ENCODE data around the gene TMEM106B.

The TMEM106B gene

GRCh38 chr7:12250232-12250631 is 39.1 kb downstream of the TMEM106B start (continued):
- TF ChIP-seq ARNTL (CRISPR knock-in tag; IDR thresholded peaks at IDR 0.05; ENCODE audit: borderline replicate concordance, low read depth) (no peak), GLIS3 (CRISPR knock-in tag; IDR thresholded peaks at IDR 0.05) (no peak), RARB (CRISPR knock-in tag; IDR thresholded peaks at IDR 0.05) (no peak), PPARA (CRISPR knock-in tag; IDR thresholded peaks at IDR 0.05; ENCODE audit: borderline replicate concordance) (no peak), TCF4 (CRISPR knock-in tag; IDR thresholded peaks at IDR 0.05; ENCODE audit: borderline replicate concordance) (no peak), ZNF565 (CRISPR knock-in tag; conservative IDR thresholded peaks at IDR 0.05; ENCODE audit: low read depth) (no peak)

- ATAC-seq, result no peak
- TF ChIP-seq ESRRG (CRISPR knock-in tag; IDR thresholded peaks at IDR 0.05) (no peak), TOX (CRISPR knock-in tag; IDR thresholded peaks at IDR 0.05; ENCODE audit: borderline replicate concordance) (no peak), POU6F1 (CRISPR knock-in tag; IDR thresholded peaks at IDR 0.05; ENCODE audit: borderline replicate concordance, low read depth) (no peak), CSRNP3 (CRISPR knock-in tag; IDR thresholded peaks at IDR 0.05) (no peak), PPARA (CRISPR knock-in tag; IDR thresholded peaks at IDR 0.05; ENCODE audit: borderline replicate concordance) (no peak), ZC3H10 (CRISPR knock-in tag; IDR thresholded peaks at IDR 0.05) (no peak), ISL1 (CRISPR knock-in tag; IDR thresholded peaks at IDR 0.05) (no peak), CSDC2 (CRISPR knock-in tag; IDR thresholded peaks at IDR 0.05) (no peak), ARNTL (CRISPR knock-in tag; IDR thresholded peaks at IDR 0.05; ENCODE audit: borderline replicate concordance, low read depth) (no peak), ZNF565 (CRISPR knock-in tag; conservative IDR thresholded peaks at IDR 0.05; ENCODE audit: low read depth) (no peak), GLIS3 (CRISPR knock-in tag; IDR thresholded peaks at IDR 0.05) (no peak), TSHZ2 (CRISPR knock-in tag; IDR thresholded peaks at IDR 0.05) (no peak), BACH2 (CRISPR knock-in tag; IDR thresholded peaks at IDR 0.05; ENCODE audit: borderline replicate concordance) (no peak), RARB (CRISPR knock-in tag; IDR thresholded peaks at IDR 0.05) (no peak), ZFP3 (CRISPR knock-in tag; IDR thresholded peaks at IDR 0.05) (no peak)
Measured at GRCh38 chr7:12256090-12256489, 45.0 kb downstream of the TMEM106B start.

GRCh38 chr7:12257582-12257981 is 46.5 kb downstream of the TMEM106B start:
- TF ChIP-seq ZFP3 (CRISPR knock-in tag; IDR thresholded peaks at IDR 0.05) (no peak), POU6F1 (CRISPR knock-in tag; IDR thresholded peaks at IDR 0.05; ENCODE audit: borderline replicate concordance, low read depth) (no peak), PPARA (CRISPR knock-in tag; IDR thresholded peaks at IDR 0.05; ENCODE audit: borderline replicate concordance) (no peak), ZC3H10 (CRISPR knock-in tag; IDR thresholded peaks at IDR 0.05) (no peak), TSHZ2 (CRISPR knock-in tag; IDR thresholded peaks at IDR 0.05) (no peak), ZNF8 (CRISPR knock-in tag; IDR thresholded peaks at IDR 0.05) (no peak)
- ATAC-seq, result peak; percentile 53; the same call in 2 of the 3 replicates

Measured in SK-N-SH treated with all-trans-retinoic acid at 6 μM for 48 hours (cell line).